NCI-H1436 (cell line): Measurements from ENCODE around the gene FIGLA.
"Not testable (repeated sequence)": the region's sequence is repeated elsewhere in the genome, so short reads cannot be mapped to it uniquely, and the experiment has no call there.

Experiments used
- DNase-seq: peaks from one replicate; lab custom pipeline; 2025; lab: John Stamatoyannopoulos, UW

Gene FIGLA

GRCh38 chr2:70745276-70745825 lies 45.1 kb downstream of the FIGLA start:
- no peak for DNase-seq

- no peak for DNase-seq
Measured at GRCh38 chr2:70744397-70744796, 46.0 kb downstream of the FIGLA start.

- DNase-seq = no peak
Measured at GRCh38 chr2:70743677-70744076, 46.8 kb downstream of the FIGLA start.

GRCh38 chr2:70743068-70743467 lies 47.4 kb downstream of the FIGLA start:
- DNase-seq = no peak

- not testable (repeated sequence) for DNase-seq
Measured at GRCh38 chr2:70739492-70739891, 51.0 kb downstream of the FIGLA start.

GRCh38 chr2:70738159-70738558 lies 52.3 kb downstream of the FIGLA start:
- no peak for DNase-seq

GRCh38 chr2:70735071-70735470 lies 55.4 kb downstream of the FIGLA start:
- DNase-seq = no peak

GRCh38 chr2:70733646-70734180 lies 56.7 kb downstream of the FIGLA start:
- no peak for DNase-seq

GRCh38 chr2:70732766-70733645 lies 57.4 kb downstream of the FIGLA start:
- no peak for DNase-seq

GRCh38 chr2:70730730-70731129 lies 59.7 kb downstream of the FIGLA start:
- DNase-seq = no peak

- no peak for DNase-seq
Measured at GRCh38 chr2:70729647-70730046, 60.8 kb downstream of the FIGLA start.

GRCh38 chr2:70728128-70728527 lies 62.3 kb downstream of the FIGLA start:
- no peak for DNase-seq
